ENCODE results near the gene PHLDB2. TPM values are rescaled to one million over a fixed set of nuclear protein-coding genes. Genes with fewer than 3 reads are reported as not detected.

PHLDB2 gene
- total and polyA plus RNA-seq, 2 of the 8 experiments (the other 6 are each of a cell fraction or from before 2014, with no cell fraction given): 5.8 to 22.6 TPM

- no peak for TF ChIP-seq CEBPB (IDR thresholded peaks at IDR 0.05; ENCODE audit: low read depth, low read length)
These were observed 102.5 kb downstream of the PHLDB2 start (continued) for GRCh38 chr3:111961461-111962164.

Data from H1 (cell line).